ENCODE measurements around the gene PIAS4. TPM values are rescaled to one million over a fixed set of nuclear protein-coding genes. Genes with fewer than 3 reads are reported as not detected.
A peak's percentile ranks its signal among the peaks of the same experiment; 100 is the strongest.

The PIAS4 gene
- total and polyA plus RNA-seq, 2 of the 13 experiments (the other 11 are each of a cell fraction or from before 2014, with no cell fraction given), result 9.0 to 20.1 TPM

GRCh38 chr19:4062419-4063368, 55.2 kb downstream of the PIAS4 start (continued):
- TF ChIP-seq ZBTB46 (CRISPR knock-in tag; IDR thresholded peaks at IDR 0.05; ENCODE audit: borderline replicate concordance) (no peak), MLXIP (CRISPR knock-in tag; IDR thresholded peaks at IDR 0.05; ENCODE audit: borderline replicate concordance) (no peak), ZSCAN9 (CRISPR knock-in tag; IDR thresholded peaks at IDR 0.05; ENCODE audit: borderline replicate concordance) (no peak), DRAP1 (CRISPR knock-in tag; IDR thresholded peaks at IDR 0.05) (no peak), RBFOX2 (IDR thresholded peaks at IDR 0.05; ENCODE audit: low read depth, low read length) (peak; percentile 71), ZFP36L2 (CRISPR knock-in tag; IDR thresholded peaks at IDR 0.05) (no peak), ZNF629 (CRISPR knock-in tag; conservative IDR thresholded peaks at IDR 0.05) (peak; percentile 98), HNRNPK (IDR thresholded peaks at IDR 0.05; ENCODE audit: low read depth, low read length, poor library complexity, severe bottlenecking) (no peak), MAFK (conservative IDR thresholded peaks at IDR 0.05 in 1 of 2, IDR thresholded peaks at IDR 0.05 in 1 of 2; ENCODE audit: low read length in 2 of 2) (no peak), ZNF276 (CRISPR knock-in tag; IDR thresholded peaks at IDR 0.05; ENCODE audit: low read depth) (no peak), SKIL (CRISPR knock-in tag; IDR thresholded peaks at IDR 0.05; ENCODE audit: borderline replicate concordance) (no peak), ESRRA (CRISPR knock-in tag; IDR thresholded peaks at IDR 0.05; ENCODE audit: low read depth) (no peak), TBP (CRISPR knock-in tag; IDR thresholded peaks at IDR 0.05) (no peak), GFI1 (CRISPR knock-in tag; IDR thresholded peaks at IDR 0.05; ENCODE audit: borderline replicate concordance) (no peak), PRMT3 (CRISPR knock-in tag; IDR thresholded peaks at IDR 0.05; ENCODE audit: borderline replicate concordance, low read depth) (no peak), ZNF547 (CRISPR knock-in tag; IDR thresholded peaks at IDR 0.05) (no peak), NR2C2 (CRISPR knock-in tag; IDR thresholded peaks at IDR 0.05; ENCODE audit: borderline replicate concordance) (0 out of 2 replicates have a peak, but pooled peaks have one; percentile 32), ZNF441 (CRISPR knock-in tag; IDR thresholded peaks at IDR 0.05; ENCODE audit: borderline replicate concordance) (no peak)

Measured in HepG2 (cell line).